ENCODE measurements around the gene RAX2. TPM values are rescaled to one million over a fixed set of nuclear protein-coding genes. Genes with fewer than 3 reads are reported as not detected.

The RAX2 gene
- total and polyA plus RNA-seq, 4 donors = 0.01 TPM; not detected in 3

DNA sequence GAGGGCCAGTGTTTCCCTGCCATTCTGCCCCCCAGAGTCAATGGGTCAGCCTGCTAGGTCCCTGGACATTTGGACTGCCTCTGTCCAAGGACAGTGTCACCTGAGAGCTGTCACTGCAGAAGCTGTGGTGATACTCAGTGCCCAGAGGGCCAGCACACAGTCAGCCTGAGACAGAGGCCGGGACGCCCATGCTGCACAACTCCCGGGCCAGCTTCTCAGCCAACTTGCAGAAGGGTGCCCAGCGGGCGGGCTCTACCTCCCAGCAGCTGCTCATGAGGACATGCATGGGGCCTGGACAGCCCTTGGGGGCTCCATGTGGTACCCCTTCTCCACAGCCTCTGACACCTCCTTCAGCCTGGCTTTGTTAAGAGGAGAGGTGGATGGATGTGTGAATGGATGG is 3.8 kb upstream of the RAX2 start:
- H3K36me3 ChIP-seq (ENCODE audit: control insufficient read depth in 4 of 4, insufficient read depth in 4 of 4, low read length in 4 of 4) = no peaks in the 10 kb centered on the region
- no peak for TF ChIP-seq CTCF (IDR thresholded peaks at IDR 0.05; ENCODE audit: control extremely low read depth, extremely low read depth)
- no peak for ATAC-seq (ENCODE audit: insufficient read depth, low FRiP score)
- H3K4me3 ChIP-seq = no peak overlapping the region
- H3K27me3 ChIP-seq (ENCODE audit: control insufficient read depth in 3 of 3, insufficient read depth in 3 of 3, low read length in 2 of 3) = no peaks in the 10 kb centered on the region
- peaks cover 0 to under 1% (median 0%) of the 10 kb centered on the region in 4 donors for H3K9me3 ChIP-seq (ENCODE audit: control insufficient read depth in 4 of 4, insufficient read depth in 3 of 4, low read length in 3 of 4)
- no peak overlapping the region for H3K27ac ChIP-seq (ENCODE audit: low read depth in 1 of 2, low read length in 1 of 2)
- no peaks in the 10 kb centered on the region for H3K4me1 ChIP-seq (ENCODE audit: control insufficient read depth in 5 of 5, insufficient read depth in 5 of 5, low read length in 5 of 5)
- no peak overlapping the region for H3K9ac ChIP-seq (ENCODE audit: insufficient read depth in 1 of 2, low read length in 2 of 2)
- no peak for DNase-seq
- WGBS, 2 donors = 88 to 91% methylated on average over 5 of the region's 5 CpGs

DNA sequence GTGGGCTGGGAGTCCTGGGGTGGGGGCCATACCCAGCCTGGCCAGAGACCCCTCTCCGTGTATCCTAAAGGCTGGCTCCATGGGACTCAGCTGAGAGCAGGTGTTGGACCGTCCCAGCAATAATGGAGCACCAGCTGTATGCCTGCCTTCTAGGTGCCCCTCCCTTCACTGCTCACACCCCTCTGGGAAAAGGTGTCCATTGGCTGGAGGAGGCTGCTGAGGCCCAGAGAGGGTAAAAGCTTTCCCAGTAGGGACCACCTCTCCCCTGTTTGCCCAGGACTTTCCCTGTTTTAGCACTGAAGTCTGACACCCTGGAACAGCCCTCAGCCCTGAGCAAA is 3.3 kb upstream of the RAX2 start:
- H3K9ac ChIP-seq (ENCODE audit: insufficient read depth in 1 of 2, low read length in 2 of 2) = no peak overlapping the region
- no peaks in the 10 kb centered on the region for H3K27me3 ChIP-seq (ENCODE audit: control insufficient read depth in 3 of 3, insufficient read depth in 3 of 3, low read length in 2 of 3)
- no peaks in the 10 kb centered on the region for H3K9me3 ChIP-seq (ENCODE audit: control insufficient read depth in 4 of 4, insufficient read depth in 3 of 4, low read length in 3 of 4)
- H3K4me1 ChIP-seq (ENCODE audit: control insufficient read depth in 5 of 5, insufficient read depth in 5 of 5, low read length in 5 of 5) = no peaks in the 10 kb centered on the region
- H3K36me3 ChIP-seq (ENCODE audit: control insufficient read depth in 4 of 4, insufficient read depth in 4 of 4, low read length in 4 of 4) = no peaks in the 10 kb centered on the region
- DNase-seq = no peak
- no peak overlapping the region for H3K4me3 ChIP-seq
- WGBS, 2 donors = 84 to 94% methylated on average over 2 of the region's 2 CpGs
- no peak for ATAC-seq (ENCODE audit: insufficient read depth, low FRiP score)
- no peak overlapping the region for H3K27ac ChIP-seq (ENCODE audit: low read depth in 1 of 2, low read length in 1 of 2)
- no peak for TF ChIP-seq CTCF (IDR thresholded peaks at IDR 0.05; ENCODE audit: control extremely low read depth, extremely low read depth)

GRCh38 chr19:3774621-3775373 is 2.8 kb upstream of the RAX2 start:
- Histone ChIP-seq H3K27ac (ENCODE audit: low read depth in 1 of 2, low read length in 1 of 2) (no peak overlapping the region), H3K9me3 (ENCODE audit: control insufficient read depth in 4 of 4, insufficient read depth in 3 of 4, low read length in 3 of 4) (no peaks in the 10 kb centered on the region), H3K27me3 (ENCODE audit: control insufficient read depth in 3 of 3, insufficient read depth in 3 of 3, low read length in 2 of 3) (no peaks in the 10 kb centered on the region), H3K4me3 (no peak overlapping the region), H3K36me3 (ENCODE audit: control insufficient read depth in 4 of 4, insufficient read depth in 4 of 4, low read length in 4 of 4) (no peaks in the 10 kb centered on the region), H3K9ac (ENCODE audit: insufficient read depth in 1 of 2, low read length in 2 of 2) (no peak overlapping the region), H3K4me1 (ENCODE audit: control insufficient read depth in 5 of 5, insufficient read depth in 5 of 5, low read length in 5 of 5) (no peaks in the 10 kb centered on the region)
- ATAC-seq (ENCODE audit: insufficient read depth, low FRiP score) (no peak), DNase-seq (no peak)
- 59 to 66% methylated on average over 25 of the region's 25 CpGs for WGBS, 2 donors
- no peak for TF ChIP-seq CTCF (IDR thresholded peaks at IDR 0.05; ENCODE audit: control extremely low read depth, extremely low read depth)

Measured in lung (tissue), 12 donors.